Esophagus muscularis mucosa (tissue), 4 donors: ENCODE data around the gene WDR62. TPM values are rescaled to one million over a fixed set of nuclear protein-coding genes. Genes with fewer than 3 reads are reported as not detected.

Source experiments
- DNase-seq: peaks from one replicate; pipeline ENCODE4 v3.0.0-alpha.2; 2017; ENCODE audit errors: extremely low spot score
- H3K27ac ChIP-seq, 4 donors: fragments of 200-600 bp; sonication (generic); replicated peaks in 1 of 4; 1 replicate in 3 of 4; 2 replicates in 1 of 4; pipeline ENCODE4 v1.5.1; 2016 to 2019; ENCODE audit warnings: mild to moderate bottlenecking in 1 of 4
- H3K27me3 ChIP-seq, 4 donors: fragments of 200-600 bp; sonication (generic); one replicate each; pipeline versions ENCODE4 v1.5.1 to v1.6.0; 2016 to 2019
- H3K36me3 ChIP-seq, 4 donors: fragments of 200-600 bp; sonication (generic); one replicate each; pipeline ENCODE4 v1.5.1; 2016 to 2019
- H3K4me1 ChIP-seq, 4 donors: fragments of 200-600 bp; sonication (generic); one replicate each; pipeline ENCODE4 v1.5.1; 2016 to 2019
- H3K4me3 ChIP-seq, 4 donors: fragments of 200-600 bp; sonication (generic); 1 replicate in 2 of 4; 2 replicates in 2 of 4; pipeline ENCODE4 v1.5.1; 2016 to 2019; ENCODE audit warnings: mild to moderate bottlenecking in 4 of 4, moderate library complexity in 1 of 4
- H3K9me3 ChIP-seq, 4 donors: fragments of 200-600 bp; sonication (generic); 1 replicate in 3 of 4; 2 replicates in 1 of 4; pipeline ENCODE4 v1.5.1; 2016 to 2019
- CTCF ChIP-seq, 3 experiments: fragments of 200-600 bp in 2 of 3; fragments of 450-650 bp in 1 of 3; sonication (generic) in 2 of 3; IDR thresholded peaks; one replicate each; pipeline ENCODE4 v1.5.1; 2017 to 2019; ENCODE audit warnings: antibody characterized with exemption in 3 of 3, mild to moderate bottlenecking in 2 of 3, moderate library complexity in 1 of 3
- EP300 ChIP-seq: sonication (generic); formaldehyde crosslinking; IDR thresholded peaks from one replicate; pipeline ENCODE4 v1.6.1; 2017; ENCODE audit warnings: antibody characterized with exemption
- POLR2A ChIP-seq: fragments of 450-650 bp; IDR thresholded peaks from one replicate; pipeline ENCODE4 v1.6.1; 2017; ENCODE audit warnings: antibody characterized with exemption, moderate library complexity, mild to moderate bottlenecking, low read depth
- POLR2AphosphoS5 ChIP-seq, 2 donors: sonication (generic); formaldehyde crosslinking; IDR thresholded peaks; one replicate each; pipeline ENCODE4 v1.6.1; 2017; ENCODE audit warnings: antibody characterized with exemption in 2 of 2
- WGBS: methylation state at CpG from one replicate; pipeline ENCODE4 v1.1.5; 2018; 5-methylcytosine and 5-hydroxymethylcytosine counted together
- intact Hi-C: fragments of 100-400 bp; cut with DNase I; formaldehyde crosslinking; loops from one replicate; pipeline ENCODE4 v1.15.1; 2023
- total RNA-seq, 4 donors: library from RNA; depleted of rRNA; stranded (reverse); fragments of >200 nt; gene quantifications; one replicate each; pipeline versions ENCODE4 v1.1.0 to v1.2.1, GENCODE V29; 2016

The WDR62 gene
- total RNA-seq, 4 donors from 2014 or later, result 0.26 to 0.52 (median 0.50) TPM; not detected in 1

DNA sequence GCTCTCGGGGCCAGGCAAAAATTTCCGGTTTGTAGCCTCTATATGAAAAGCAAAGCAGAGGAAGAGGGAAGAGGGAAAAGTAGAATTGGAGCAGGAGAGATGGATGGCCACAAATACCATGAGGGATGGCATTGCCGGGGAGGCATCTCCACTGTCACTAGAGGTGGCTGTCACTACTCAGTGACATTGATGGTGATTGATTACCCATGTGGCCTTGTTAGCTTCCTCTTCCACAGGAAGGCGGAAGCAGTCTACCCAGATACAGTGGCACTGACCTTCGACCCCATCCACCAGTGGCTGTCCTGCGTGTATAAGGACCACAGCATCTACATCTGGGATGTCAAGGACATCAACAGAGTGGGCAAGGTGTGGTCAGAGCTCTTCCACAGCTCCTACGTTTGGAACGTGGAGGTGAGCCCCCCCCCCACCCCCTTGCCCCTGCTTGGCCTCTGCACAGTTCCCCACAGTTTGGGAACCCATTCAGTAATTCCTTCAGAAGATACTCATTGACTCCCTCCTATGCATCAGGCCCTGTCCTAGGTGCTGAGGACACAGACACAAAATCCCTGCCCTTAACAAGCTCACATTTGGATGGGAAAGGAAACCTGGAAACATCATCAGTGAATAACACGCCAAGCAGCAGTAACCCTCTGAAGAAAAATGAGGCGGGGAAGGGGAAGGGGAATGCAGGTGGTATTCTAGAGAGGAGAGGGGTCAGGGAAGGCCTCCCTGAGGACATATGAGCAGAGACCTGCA, 18.6 kb downstream of the WDR62 start:
- no peak overlapping the region for H3K27ac ChIP-seq
- H3K36me3 ChIP-seq, result no peaks in the 10 kb centered on the region
- DNase-seq, result no peak
- 85% methylated on average over 10 of the region's 10 CpGs for WGBS
- intact Hi-C loops, result no loop called here
- TF ChIP-seq POLR2A, result no peak
- no peaks in the 10 kb centered on the region for H3K9me3 ChIP-seq
- H3K4me3 ChIP-seq, result no peak overlapping the region
- H3K4me1 ChIP-seq, result no peaks in the 10 kb centered on the region
- no peaks in the 10 kb centered on the region for H3K27me3 ChIP-seq

- DNase-seq, result no peak
- H3K36me3 ChIP-seq, result no peaks in the 10 kb centered on the region
- 97% methylated on average over 3 of the region's 3 CpGs for WGBS
- H3K27ac ChIP-seq, result no peak overlapping the region
- TF ChIP-seq CTCF (IDR thresholded peaks at IDR 0.05) (no peak), POLR2AphosphoS5 (IDR thresholded peaks at IDR 0.05) (no peak), POLR2A (no peak), EP300 (no peak)
- no peaks in the 10 kb centered on the region for H3K9me3 ChIP-seq
- H3K4me1 ChIP-seq, result peaks cover 0 to 8% (median 5%) of the 10 kb centered on the region in 4 donors
- H3K27me3 ChIP-seq, result no peaks in the 10 kb centered on the region
- no peak overlapping the region for H3K4me3 ChIP-seq
- intact Hi-C loops, result no loop called here
These were observed 24.8 kb downstream of the WDR62 start for GRCh38 chr19:36079389-36079945.

DNA sequence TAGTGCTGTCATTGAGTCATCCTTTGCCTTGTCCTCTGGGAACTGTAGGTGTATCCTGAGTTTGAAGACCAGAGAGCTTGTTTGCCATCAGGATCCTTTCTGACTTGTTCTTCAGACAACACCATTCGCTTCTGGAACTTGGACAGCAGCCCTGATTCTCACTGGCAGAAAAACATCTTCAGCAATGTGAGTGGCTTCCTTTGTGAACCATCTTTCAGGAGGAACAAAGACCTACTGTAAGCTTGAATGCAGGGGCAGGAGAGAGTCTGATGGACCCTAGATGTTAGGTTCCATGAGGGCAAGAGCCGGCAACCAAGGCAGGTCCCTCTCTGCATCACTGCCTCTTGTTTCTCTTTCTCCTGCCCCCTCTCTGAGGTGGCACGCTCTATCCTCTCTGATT, 26.7 kb downstream of the WDR62 start:
- no peak overlapping the region for H3K27ac ChIP-seq
- no peak for DNase-seq
- TF ChIP-seq EP300, result no peak
- TF ChIP-seq POLR2AphosphoS5 (IDR thresholded peaks at IDR 0.05), result no peak
- no peak for TF ChIP-seq POLR2A
- no peak for TF ChIP-seq CTCF (IDR thresholded peaks at IDR 0.05)
- H3K9me3 ChIP-seq, result no peaks in the 10 kb centered on the region
- H3K27me3 ChIP-seq, result no peaks in the 10 kb centered on the region
- peaks cover 0 to 8% (median 5%) of the 10 kb centered on the region in 4 donors for H3K4me1 ChIP-seq
- intact Hi-C loops, result no loop called here
- no peak overlapping the region for H3K4me3 ChIP-seq
- no peaks in the 10 kb centered on the region for H3K36me3 ChIP-seq
- WGBS, result 88% methylated on average over 3 of the region's 3 CpGs

DNA sequence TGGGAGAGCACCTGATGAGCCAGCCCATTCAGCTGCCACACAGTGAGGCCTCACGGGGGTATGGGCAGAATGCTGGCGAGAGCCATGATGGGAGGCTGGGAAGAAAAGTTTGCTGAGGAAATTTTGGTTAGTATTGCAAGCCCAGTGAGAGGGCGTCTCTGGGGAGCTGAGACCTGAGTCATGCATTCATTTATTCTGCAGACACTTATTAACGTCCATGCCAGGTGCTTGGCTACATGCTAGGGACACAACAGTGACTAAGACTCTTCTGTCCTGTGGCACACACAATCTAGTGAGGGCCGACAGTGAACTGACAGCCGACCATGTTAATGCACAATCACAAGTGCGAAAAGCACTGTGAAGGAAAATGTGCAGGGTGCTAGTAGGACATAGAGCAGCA, 27.2 kb downstream of the WDR62 start:
- intact Hi-C loops, result no loop called here
- H3K27ac ChIP-seq, result no peak overlapping the region
- H3K4me1 ChIP-seq, result peaks cover 0 to 8% (median 5%) of the 10 kb centered on the region in 4 donors
- TF ChIP-seq POLR2AphosphoS5 (IDR thresholded peaks at IDR 0.05) (no peak), EP300 (no peak), POLR2A (no peak), CTCF (IDR thresholded peaks at IDR 0.05) (no peak)
- H3K27me3 ChIP-seq, result no peaks in the 10 kb centered on the region
- H3K4me3 ChIP-seq, result no peak overlapping the region
- no peaks in the 10 kb centered on the region for H3K36me3 ChIP-seq
- DNase-seq, result no peak
- H3K9me3 ChIP-seq, result no peaks in the 10 kb centered on the region
- 94% methylated on average over 7 of the region's 7 CpGs for WGBS

DNA sequence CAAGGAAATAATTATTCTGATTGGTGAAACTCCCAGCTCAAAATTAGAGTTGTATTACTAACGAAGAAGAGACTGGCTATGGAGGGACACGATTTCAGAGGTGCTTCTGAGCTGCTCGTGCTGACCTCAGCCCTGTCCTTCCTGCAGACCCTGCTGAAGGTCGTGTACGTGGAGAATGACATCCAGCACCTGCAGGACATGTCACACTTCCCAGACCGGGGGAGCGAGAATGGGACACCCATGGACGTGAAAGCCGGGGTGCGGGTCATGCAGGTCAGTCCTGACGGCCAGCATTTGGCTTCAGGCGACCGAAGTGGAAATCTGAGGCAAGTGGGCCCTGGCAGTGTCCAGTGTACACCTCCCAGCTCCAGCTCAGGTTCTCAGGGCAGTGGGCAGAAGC, 28.2 kb downstream of the WDR62 start:
- H3K9me3 ChIP-seq, result no peaks in the 10 kb centered on the region
- intact Hi-C loops, result no loop called here
- peaks cover 0 to 8% (median 5%) of the 10 kb centered on the region in 4 donors for H3K4me1 ChIP-seq
- no peak for TF ChIP-seq EP300
- no peak for TF ChIP-seq POLR2AphosphoS5 (IDR thresholded peaks at IDR 0.05)
- no peak for TF ChIP-seq POLR2A
- no peak for TF ChIP-seq CTCF (IDR thresholded peaks at IDR 0.05)
- DNase-seq, result no peak
- H3K4me3 ChIP-seq, result no peak overlapping the region
- no peaks in the 10 kb centered on the region for H3K36me3 ChIP-seq
- WGBS, result 98% methylated on average over 10 of the region's 13 CpGs
- H3K27me3 ChIP-seq, result no peaks in the 10 kb centered on the region
- no peak overlapping the region for H3K27ac ChIP-seq
